CMK (cell line): ENCODE measurements around the gene UGT1A6.
"Not testable (repeated sequence)": the region's sequence is repeated elsewhere in the genome, so short reads cannot be mapped to it uniquely, and the experiment has no call there.

Experiments
- DNase-seq: peaks from one replicate; pipeline ENCODE4 v3.0.0-alpha.2; 2010; ENCODE audit warnings: low read depth

The UGT1A6 gene

DNA sequence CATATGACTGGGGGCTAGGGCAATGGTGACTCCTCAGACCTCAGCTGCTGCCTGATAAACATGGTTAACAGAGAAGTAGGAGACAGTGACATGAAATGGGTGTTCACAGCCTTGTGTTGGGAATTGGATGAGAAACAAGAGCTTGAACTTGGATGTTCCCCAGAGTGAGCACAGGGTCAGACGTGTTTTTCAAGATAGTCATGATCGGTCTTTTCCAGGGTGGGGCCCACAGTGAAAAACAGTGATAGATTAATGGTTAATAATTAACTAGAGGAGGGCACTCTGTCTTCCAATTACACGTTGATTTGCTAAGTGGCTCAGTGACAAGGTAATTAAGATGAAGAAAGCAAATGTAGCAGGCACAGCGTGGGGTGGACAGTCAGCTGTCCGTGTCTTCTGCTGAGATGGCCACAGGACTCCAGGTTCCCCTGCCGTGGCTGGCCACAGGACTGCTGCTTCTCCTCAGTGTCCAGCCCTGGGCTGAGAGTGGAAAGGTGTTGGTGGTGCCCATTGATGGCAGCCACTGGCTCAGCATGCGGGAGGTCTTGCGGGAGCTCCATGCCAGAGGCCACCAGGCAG lies 36.1 kb downstream of the UGT1A6 start, which contains the start of gene UGT1A3:
UGT1A3 (plus strand) TSS at position 320 of the 579 bp plus-strand sequence; CDS start at position 405, 85 bp downstream.
- DNase-seq: no peak

DNA sequence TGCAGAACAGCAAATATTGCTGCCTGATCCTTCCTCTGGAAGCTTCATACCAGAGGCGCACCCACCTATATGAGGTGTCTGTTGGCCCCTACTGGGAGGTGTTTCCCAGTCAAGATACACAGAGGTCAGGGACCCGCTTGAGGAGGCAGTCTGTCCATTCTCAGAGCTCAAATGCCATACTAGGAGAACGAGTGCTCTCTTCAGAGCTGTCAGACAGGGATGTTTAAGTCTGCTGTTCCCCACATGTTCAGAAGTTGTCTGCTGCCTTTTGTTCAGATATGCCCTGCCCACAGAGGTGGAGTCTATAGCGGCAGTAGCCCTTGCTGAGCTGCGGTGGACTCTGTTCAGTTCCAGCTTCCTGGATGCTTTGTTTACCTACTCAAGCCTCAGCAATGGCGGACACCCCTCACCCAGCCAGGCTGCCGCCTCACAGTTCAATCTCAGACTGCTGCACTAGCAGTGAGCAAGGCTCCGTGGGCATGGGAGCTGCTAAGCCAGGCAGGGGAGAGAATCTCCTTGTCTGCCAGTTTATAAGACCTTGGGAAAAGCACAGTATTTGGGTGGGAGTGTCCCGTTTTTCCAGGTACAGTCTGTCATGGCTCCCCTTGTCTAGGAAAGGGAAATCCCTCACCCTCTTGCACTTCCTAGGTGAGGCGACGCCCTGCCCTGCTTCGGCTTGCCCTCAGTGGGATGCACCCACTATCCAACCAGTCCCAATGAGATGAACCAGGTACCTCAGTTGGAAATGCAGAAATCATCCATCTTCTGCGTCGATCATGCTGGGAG lies 44.4 kb downstream of the UGT1A6 start:
- DNase-seq: not testable (repeated sequence)

DNA sequence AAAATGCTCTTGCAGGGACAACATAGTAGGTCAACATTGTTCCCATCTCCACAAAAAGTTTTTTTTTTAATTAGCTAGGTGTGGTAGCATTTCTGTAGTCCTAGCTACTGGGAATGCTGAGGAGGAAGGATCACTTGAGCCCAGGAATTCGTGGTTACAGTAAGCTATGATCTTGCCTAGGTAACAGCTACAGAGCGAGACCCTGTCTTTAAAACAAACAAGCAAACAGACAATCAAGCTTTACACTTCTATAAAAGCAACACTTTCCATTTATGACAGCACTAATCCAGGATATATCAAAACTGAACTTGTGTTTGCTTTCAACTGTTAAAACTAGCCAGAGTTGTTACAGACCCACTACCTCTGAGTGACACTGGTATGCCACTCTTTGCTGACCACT lies 48.2 kb downstream of the UGT1A6 start:
- DNase-seq: no peak

DNA sequence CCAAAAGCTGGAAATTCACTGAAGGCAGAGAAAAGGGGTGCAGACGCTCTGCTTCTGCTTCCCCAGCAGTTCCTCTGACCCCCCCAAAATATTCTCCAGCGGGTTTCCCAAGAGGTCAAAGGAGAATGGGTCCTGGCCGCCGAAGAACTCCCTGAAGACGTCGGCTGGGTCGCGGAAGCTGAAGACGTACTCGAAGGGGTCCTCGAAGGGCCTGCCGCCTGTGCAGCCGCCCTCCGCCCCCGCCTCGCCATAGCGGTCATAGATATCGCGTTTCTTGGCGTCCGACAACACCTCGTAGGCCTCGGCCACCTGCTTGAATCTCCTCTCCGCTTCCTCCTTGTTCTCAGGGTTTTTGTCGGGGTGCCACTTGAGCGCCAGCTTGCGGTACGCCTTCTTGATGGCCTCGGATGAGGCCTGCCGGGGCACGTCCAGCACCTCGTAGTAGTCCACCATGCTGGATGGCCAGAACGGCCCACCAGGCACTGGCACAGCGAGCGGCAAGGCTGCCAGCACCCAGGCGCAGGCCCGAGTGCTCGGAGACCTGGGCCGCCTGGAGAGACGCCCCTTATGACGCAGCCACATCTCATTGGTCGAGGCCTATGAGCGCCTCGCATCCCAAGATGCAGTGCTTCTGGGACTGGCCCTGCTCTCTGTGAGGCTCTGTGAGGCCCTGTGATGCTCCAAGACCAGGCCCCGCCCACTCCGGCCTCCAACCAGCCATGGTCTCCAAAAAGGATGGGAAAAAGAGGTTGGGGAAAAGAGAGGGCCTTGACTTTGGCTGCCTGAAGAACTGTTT lies 51.0 kb downstream of the UGT1A6 start:
- DNase-seq: no peak

DNA sequence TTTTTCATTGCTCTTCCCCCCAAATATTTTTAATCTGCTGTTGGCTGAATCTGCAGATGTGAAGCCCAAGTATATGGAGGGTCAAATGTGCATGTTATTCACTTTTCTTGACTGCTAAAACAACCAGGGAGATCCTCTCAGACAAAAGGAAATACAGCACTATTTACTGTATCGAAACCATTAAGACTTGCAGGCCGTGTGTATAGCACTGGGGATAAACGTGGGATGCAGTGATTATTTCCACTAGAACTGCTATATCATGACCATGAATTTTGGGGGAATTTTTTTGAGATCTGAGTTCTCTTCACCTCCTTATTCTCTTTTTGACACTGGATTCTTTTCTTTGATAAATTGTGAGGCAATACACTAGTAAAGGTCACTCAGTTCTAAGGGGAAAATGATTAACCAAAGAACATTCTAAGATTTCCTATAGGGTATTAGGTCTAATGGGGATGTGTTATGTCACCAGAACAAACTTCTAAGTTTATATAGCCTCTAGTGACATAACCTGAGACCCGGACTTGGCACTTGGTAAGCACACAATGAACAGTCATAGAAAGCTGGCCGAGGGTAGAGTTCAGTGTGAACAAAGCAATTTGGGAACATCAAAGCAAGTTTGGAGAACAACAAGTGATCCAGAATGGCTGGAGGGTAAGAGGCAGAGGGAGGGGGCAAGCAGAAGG lies 52.5 kb downstream of the UGT1A6 start:
- DNase-seq: no peak

DNA sequence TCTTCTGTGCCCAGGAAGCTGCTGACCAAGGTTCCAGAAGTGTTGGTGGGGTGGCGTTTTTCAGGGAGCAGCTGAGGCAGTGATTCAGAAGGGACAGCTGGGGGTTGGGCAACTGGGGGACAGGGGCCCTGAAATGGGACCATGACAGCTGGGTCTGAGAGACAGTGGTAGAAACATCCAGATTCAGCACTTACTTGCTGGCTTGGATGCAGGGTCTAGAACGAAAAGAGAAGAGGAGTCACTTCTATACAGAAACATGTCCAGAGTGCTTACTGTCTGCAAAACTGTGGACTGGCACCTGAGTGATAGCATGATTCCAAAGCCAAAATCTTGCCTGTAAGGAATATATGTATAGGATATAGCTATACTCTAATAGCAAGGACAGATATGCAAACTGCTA lies 53.1 kb downstream of the UGT1A6 start:
- DNase-seq: not testable (repeated sequence)

DNA sequence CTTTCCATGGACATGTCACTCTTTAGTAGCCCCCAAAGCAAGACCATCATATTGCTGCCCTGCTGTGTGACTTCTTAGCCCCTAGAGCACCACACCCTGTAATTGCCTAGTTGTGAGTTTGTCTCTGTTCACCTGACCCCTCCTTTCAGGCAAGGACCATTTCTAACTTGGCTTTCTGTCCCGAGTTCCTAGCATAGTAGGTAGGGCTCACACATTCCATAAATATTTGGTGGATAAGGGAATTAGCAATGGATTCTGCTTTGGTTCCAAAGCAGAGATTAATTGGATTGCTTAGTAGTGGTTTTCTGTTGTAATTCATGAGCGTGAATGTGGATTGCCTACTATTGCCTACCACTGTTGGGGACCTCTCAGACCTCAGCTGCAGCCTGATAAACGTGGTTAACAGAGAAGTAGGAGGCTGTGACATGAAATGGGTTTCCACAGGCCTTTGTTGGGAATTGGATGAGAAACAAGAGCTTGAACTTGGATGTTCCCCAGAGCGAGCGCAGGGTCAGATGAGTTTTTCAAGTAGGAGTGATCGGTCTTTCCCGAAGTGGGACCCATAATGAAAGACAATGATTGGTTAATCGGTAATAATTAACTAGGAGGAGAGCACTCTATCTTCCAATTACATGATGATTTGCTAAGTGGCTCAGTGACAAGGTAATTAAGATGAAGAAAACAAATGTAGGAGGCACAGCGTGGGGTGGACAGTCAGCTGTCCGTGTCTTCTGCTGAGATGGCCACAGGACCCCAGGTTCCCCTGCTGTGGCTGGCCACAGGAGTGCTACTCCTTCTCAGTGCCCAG lies 54.0 kb downstream of the UGT1A6 start:
- no peak for DNase-seq

DNA sequence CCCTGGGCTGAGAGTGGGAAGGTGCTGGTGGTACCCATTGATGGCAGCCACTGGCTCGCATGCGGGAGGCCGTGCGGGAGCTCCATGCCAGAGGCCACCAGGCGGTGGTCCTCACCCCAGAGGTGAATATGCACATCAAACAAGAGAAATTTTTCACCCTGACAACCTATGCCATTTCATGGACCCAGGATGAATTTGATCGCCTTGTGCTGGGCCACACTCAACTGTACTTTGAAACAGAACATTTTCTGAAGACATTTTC lies 54.5 kb downstream of the UGT1A6 start:
- DNase-seq: no peak

DNA sequence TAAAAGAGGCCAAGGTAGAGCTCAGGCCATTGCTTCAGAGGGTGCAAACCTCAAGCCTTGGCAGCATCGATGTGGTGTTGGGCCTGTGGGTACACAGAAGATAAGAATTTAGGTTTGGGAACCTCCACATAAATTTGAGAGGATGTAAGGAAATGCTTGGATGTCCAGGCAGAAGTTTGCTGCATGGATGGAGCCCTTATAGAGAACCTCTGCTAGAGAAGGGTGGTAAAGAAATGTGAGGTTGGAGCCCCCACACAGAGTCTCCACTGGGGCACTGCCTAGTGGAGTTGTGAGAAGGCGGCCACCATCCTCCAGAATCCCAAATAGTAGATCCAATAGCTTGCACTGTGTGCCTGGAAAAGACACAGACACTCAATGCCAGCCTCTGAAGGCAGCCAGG lies 58.0 kb downstream of the UGT1A6 start:
- not testable (repeated sequence) for DNase-seq

DNA sequence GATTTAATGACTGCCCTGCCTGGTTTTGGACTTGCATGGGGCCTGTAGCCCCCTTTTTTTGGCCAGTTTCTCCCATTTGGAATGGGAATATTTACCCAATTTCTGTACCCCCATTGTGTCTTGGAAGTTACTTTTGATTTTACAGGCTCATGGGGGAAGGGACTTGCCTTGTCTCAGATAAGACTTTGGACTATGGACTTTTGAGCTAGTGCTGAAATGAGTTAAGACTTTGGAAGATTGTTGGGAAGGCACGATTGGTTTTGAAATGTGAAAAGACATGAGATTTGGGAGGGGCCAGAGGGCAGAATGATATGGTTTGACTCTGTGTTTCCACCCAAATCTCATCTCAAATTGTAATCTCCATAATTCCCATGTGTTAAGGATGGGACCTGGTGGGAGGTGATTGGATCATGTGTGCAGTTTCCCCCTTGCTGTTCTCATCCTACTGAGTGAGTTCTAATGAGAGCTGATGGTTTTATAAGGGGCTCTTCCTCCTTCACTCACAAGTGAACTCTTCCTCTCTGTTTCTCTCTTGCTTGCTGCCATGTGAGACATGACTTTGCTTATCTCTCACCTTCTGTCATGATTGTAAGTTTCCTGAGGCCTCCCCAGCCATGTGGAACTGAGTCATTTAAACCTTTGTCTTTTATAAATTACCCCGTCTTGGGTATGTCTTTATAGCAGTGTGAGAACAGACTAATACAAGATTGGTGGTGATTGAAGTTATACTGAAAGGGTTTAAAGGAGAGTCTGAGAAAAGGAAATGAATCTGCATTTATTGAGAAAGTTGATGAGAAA lies 58.7 kb downstream of the UGT1A6 start:
- not testable (repeated sequence) for DNase-seq

DNA sequence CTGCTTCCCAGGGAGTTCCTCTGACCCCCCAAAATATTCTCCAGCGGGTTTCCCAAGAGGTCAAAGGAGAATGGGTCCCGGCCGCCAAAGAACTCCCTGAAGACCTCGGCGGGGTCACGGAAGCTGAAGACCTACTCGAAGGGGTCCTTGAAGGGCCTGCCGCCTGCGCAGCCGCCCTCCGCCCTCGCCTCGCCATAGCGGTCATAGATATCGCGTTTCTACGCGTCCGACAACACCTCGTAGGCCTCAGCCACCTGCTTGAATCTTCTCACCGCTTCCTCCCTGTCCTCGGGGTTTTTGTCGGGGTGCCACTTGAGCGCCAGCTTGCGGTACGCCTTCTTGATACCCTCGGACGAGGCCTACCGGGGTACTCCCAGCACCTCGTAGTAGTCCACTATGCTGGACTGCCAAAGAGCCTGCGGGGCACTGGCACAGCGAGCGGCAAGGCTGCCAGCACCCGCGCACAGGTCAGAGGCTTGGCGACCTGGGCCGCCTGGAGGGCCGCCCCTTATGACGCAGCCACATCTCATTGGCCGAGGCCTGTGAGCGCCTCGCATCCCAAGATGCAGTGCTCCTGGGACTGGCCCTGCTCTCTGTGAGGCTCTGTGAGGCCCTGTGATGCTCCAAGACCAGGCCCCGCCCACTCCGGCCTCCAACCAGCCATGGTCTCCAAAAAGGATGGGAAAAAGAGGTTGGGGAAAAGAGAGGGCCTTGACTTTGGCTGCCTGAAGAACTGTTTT lies 62.4 kb downstream of the UGT1A6 start:
- no peak for DNase-seq

DNA sequence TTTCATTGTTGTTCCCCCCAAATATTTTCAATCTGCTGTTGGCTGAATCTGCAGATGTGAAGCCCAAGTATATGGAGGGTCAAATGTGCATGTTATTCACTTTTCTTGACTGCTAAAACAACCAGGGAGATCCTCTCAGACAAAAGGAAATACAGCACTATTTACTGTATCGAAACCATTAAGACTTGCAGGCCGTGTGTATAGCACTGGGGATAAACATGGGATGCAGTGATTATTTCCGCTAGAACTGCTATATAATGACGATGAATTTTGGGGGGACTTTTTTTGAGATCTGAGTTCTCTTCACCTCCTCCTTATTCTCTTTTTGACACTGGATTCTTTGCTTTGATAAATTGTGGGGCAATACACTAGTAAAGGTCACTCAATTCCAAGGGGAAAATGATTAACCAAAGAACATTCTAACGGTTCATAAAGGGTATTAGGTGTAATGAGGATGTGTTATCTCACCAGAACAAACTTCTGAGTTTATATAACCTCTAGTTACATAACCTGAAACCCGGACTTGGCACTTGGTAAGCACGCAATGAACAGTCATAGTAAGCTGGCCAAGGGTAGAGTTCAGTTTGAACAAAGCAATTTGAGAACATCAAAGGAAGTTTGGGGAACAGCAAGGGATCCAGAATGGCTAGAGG lies 63.9 kb downstream of the UGT1A6 start:
- no peak for DNase-seq

DNA sequence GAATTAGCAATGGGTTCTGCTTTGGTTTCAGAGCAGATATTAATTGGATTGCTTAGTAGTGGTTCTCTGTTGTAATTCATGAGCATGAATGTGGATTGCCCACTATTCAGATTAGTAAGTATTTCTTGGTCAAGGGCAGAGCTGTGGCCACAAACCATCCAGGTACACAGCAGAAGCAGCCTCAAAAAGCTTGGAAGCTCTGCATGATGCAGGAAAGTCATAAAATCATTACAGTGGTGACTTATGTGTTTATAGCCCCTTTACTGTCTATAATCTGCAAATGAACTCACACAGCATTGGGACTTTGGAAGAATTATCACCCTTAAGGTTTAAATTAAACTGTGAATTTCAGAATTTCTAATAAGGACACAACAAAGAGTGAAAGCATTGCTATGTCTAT lies 65.5 kb downstream of the UGT1A6 start:
- no peak for DNase-seq

DNA sequence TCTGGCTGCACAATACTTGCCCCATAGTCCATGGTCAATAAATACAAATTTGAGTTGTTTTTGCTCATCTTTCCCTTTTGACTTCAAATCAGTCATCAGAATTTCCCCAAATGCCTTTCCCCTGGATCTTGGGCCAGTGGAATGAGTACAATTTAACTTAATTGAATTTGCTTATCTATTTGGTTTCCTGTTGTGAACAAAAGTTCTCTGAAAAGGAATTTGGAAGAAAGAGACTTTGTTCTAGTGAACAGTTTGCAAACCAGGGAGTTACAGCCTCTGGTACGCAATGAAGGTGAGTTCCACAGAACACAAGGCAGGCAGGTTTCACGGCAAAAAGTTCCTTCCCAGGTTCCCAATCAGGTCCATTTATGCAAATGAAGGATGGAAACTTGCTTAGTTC lies 66.2 kb downstream of the UGT1A6 start:
- DNase-seq: no peak

DNA sequence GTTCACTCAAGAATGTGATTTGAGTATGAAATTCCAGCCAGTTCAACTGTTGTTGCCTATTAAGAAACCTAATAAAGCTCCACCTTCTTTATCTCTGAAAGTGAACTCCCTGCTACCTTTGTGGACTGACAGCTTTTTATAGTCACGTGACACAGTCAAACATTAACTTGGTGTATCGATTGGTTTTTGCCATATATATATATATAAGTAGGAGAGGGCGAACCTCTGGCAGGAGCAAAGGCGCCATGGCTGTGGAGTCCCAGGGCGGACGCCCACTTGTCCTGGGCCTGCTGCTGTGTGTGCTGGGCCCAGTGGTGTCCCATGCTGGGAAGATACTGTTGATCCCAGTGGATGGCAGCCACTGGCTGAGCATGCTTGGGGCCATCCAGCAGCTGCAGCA lies 67.4 kb downstream of the UGT1A6 start, which contains the start of gene UGT1A1:
UGT1A1 (plus strand) TSS at position 228 of the 400 bp plus-strand sequence; CDS start at position 246, 18 bp downstream.
- no peak for DNase-seq

DNA sequence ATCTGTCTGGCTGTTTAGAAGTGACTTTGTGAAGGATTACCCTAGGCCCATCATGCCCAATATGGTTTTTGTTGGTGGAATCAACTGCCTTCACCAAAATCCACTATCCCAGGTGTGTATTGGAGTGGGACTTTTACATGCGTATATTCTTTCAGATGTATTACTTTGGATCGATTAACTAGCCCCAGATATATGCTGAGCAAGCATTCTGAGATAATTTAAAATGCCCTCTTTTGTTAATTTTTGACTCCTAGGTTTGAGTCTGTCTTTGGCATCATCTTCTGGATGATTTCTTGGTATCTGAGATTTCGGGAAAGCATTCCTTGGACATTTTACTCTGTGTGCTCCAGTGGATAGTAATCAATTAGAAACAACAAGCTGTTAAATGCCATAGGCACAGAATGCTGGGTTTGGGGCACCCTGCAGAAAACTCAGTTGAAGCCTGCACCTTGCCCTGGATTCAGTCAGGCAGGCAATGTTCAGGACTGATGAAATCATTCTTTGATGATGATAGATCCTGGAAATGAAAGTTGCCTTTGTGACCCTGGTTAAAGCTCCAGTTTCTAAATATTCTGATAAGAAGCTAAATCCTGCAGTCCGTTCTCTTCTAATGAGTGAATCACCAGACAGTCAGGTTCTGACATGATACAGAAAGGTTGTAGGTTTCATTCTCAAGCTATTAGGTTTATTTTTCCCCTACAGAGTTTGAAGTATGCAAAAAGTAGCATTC lies 68.5 kb downstream of the UGT1A6 start:
- no peak for DNase-seq

DNA sequence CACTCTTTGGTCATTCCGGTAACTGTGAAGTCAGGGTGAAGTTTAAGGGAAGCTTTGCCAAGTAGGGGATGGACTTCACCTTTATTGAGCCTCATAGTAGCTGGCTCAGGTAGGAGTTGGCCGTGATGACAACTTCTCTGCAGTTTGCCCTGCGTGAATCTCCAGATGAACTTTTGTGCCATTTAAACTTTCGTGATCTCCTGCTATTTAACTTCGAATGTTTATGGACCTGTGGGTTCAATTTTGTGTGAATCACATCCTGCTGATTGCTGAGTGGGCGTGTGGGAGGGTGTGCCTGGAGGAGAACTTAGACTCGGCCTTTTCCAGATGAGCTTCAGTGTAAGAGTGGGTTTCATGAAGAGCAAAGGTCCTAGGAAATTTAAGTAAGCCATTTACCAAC lies 71.6 kb downstream of the UGT1A6 start:
- DNase-seq: no peak

DNA sequence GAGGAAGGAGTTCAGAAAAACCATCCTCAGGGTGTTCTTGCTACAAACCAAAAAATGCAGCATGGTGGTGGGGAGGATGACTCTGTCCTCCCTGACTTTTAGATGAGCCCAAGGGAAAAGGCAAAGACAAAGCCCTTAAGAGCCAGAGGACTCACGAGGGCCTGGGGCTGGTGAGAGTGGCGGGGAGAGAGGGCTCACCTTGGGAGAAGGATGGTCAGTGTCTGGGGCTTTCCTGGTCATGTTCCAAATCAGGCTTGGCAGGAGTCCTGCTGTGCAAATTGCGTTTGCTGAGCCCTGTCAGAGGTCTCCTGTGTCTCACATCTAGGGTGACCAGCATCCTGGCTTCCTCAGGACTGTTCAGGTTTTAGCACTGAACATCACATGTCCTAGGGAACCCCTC lies 72.1 kb downstream of the UGT1A6 start:
- no peak for DNase-seq

DNA sequence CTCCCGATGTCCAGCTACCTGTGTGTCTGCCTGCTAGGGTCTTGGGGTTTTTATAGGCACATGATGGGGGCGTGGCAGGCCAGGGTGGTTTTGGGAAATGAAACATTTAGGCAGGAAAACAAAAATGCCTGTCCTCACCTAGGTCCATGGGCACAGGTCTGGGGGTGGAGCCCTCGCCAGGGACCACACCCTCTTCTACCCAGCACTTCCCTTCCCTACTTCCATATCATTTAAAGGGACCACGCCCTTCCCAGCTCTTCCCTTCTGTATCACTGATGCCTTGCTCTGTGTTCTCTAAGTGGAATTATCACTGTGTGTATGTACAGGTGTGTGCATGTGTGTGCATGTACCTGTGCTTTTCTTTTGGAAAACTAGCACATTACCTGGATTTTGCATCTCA lies 73.7 kb downstream of the UGT1A6 start:
- no peak for DNase-seq
